Tibial nerve (tissue), 4 donors: ENCODE results near the gene ZNF740. TPM values are rescaled to one million over a fixed set of nuclear protein-coding genes. Genes with fewer than 3 reads are reported as not detected.

Experiments
- DNase-seq, 2 donors: peaks; one replicate each; pipeline ENCODE4 v3.0.0-alpha.2; 2019; ENCODE audit warnings: low spot score in 2 of 2
- H3K27ac ChIP-seq, 4 donors: fragments of 200-600 bp; sonication (generic) in 3 of 4; one replicate each; pipeline ENCODE4 v1.5.1; 2017 to 2019; ENCODE audit warnings: mild to moderate bottlenecking in 1 of 4
- H3K27me3 ChIP-seq, 2 donors: fragments of 200-600 bp; sonication (generic) in 1 of 2; one replicate each; pipeline versions ENCODE4 v1.5.1 to v1.6.0; 2017 to 2019
- H3K36me3 ChIP-seq, 3 donors: fragments of 200-600 bp; sonication (generic); one replicate each; pipeline ENCODE4 v1.5.1; 2018 to 2019
- H3K4me1 ChIP-seq, 4 donors: fragments of 200-600 bp; sonication (generic) in 3 of 4; one replicate each; pipeline ENCODE4 v1.5.1; 2017 to 2019
- H3K4me3 ChIP-seq, 4 donors: fragments of 200-600 bp; sonication (generic) in 3 of 4; one replicate each; pipeline ENCODE4 v1.5.1; 2017 to 2019; ENCODE audit warnings: mild to moderate bottlenecking in 1 of 4, moderate library complexity in 1 of 4
- H3K9me3 ChIP-seq, 4 donors: fragments of 200-600 bp; sonication (generic) in 3 of 4; one replicate each; pipeline ENCODE4 v1.5.1; 2017 to 2019
- CTCF ChIP-seq, 5 experiments: fragments of 200-600 bp in 3 of 5; fragments of 450-650 bp in 2 of 5; sonication (generic) in 3 of 5; IDR thresholded peaks; one replicate each; pipeline ENCODE4 v1.5.1; 2016 to 2019; ENCODE audit warnings: antibody characterized with exemption in 5 of 5, mild to moderate bottlenecking in 3 of 5, moderate library complexity in 2 of 5
- EP300 ChIP-seq, 2 donors: sonication (generic); formaldehyde crosslinking; IDR thresholded peaks; one replicate each; pipeline ENCODE4 v1.6.1; 2017; ENCODE audit warnings: antibody characterized with exemption in 2 of 2, mild to moderate bottlenecking in 1 of 2
- POLR2A ChIP-seq, 2 donors: fragments of 450-650 bp; IDR thresholded peaks; one replicate each; pipeline ENCODE4 v1.6.1; 2017; ENCODE audit warnings: antibody characterized with exemption in 2 of 2, mild to moderate bottlenecking in 2 of 2, moderate library complexity in 2 of 2
- WGBS, 2 donors: methylation state at CpG; one replicate each; pipeline ENCODE4 v1.1.5; 2018; 5-methylcytosine and 5-hydroxymethylcytosine counted together
- total RNA-seq, 4 donors: library from RNA; depleted of rRNA; stranded (reverse); fragments of >200 nt; gene quantifications; one replicate each; pipeline ENCODE4 v1.1.0, GENCODE V29; 2016

The ZNF740 gene
- total RNA-seq, 4 donors from 2014 or later, result 10.2 to 67.7 (median 22.7) TPM

DNA sequence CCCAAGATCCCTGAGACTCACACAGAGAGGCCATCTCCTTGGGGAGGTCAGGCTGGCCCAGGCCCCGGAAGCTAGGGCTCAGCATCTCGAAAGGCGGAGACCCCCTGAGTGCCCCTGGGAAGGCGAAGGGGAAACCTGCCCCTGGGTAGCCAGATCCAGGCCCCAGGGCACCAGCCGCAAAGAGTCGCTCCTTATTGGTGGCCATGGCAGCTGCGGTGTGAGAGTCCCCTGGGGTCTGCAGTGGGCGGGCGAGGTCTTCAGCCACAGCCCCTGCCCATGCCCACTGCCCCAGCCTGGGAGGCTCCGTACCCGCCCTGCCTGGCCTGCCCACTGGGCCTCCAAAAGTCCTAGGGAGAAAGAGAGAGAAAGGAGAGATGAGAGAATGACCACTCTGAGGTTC lies 46.8 kb downstream of the ZNF740 start:
- no peak for DNase-seq
- Histone ChIP-seq H3K27ac (no peak overlapping the region), H3K4me1 (peaks cover 5 to 82% (median 47%) of the 10 kb centered on the region in 4 donors)

GRCh38 chr12:53227836-53228235 lies 47.3 kb downstream of the ZNF740 start:
- 75 to 85% methylated on average over 1 of the region's 1 CpG for whole genome bisulfite sequencing, 2 donors
- no peaks in the 10 kb centered on the region for H3K9me3 ChIP-seq
- no peaks in the 10 kb centered on the region for H3K27me3 ChIP-seq
- DNase-seq, result no peak
- H3K4me1 ChIP-seq, result peaks cover 5 to 82% (median 47%) of the 10 kb centered on the region in 4 donors
- H3K36me3 ChIP-seq, result peaks cover 0 to 22% (median 0%) of the 10 kb centered on the region in 3 donors
- peak overlapping the region in 1 of 4 donors; percentile 24 for H3K27ac ChIP-seq
- H3K4me3 ChIP-seq, result no peak overlapping the region
- TF ChIP-seq CTCF (IDR thresholded peaks at IDR 0.05) (no peak), POLR2A (IDR thresholded peaks at IDR 0.05) (no peak), EP300 (IDR thresholded peaks at IDR 0.05) (no peak)

More for the DNA sequence above, 46.8 kb downstream of the ZNF740 start:
- Histone ChIP-seq H3K36me3 (peaks cover 0 to 22% (median 0%) of the 10 kb centered on the region in 3 donors), H3K27me3 (no peaks in the 10 kb centered on the region), H3K9me3 (no peaks in the 10 kb centered on the region), H3K4me3 (no peak overlapping the region)
- WGBS, 2 donors, result 91 to 96% methylated on average over 10 to 11 of the region's 11 CpGs
- TF ChIP-seq EP300 (IDR thresholded peaks at IDR 0.05) (no peak), CTCF (IDR thresholded peaks at IDR 0.05) (no peak), POLR2A (IDR thresholded peaks at IDR 0.05) (no peak)

- Histone ChIP-seq H3K4me3 (no peak overlapping the region), H3K27me3 (no peaks in the 10 kb centered on the region), H3K27ac (peak overlapping the region in 3 of 4 donors; percentile 90 to 98 (median 93)), H3K9me3 (no peaks in the 10 kb centered on the region), H3K36me3 (peaks cover 0 to 22% (median 0%) of the 10 kb centered on the region in 3 donors), H3K4me1 (peaks cover under 1 to 82% (median 47%) of the 10 kb centered on the region in 4 donors)
- WGBS, 2 donors, result 85 to 86% methylated on average over 2 of the region's 2 CpGs
- TF ChIP-seq EP300 (IDR thresholded peaks at IDR 0.05) (no peak), POLR2A (IDR thresholded peaks at IDR 0.05) (no peak), CTCF (IDR thresholded peaks at IDR 0.05) (no peak)
- DNase-seq, result no peak
Measured at GRCh38 chr12:53229454-53229853, 48.9 kb downstream of the ZNF740 start.

GRCh38 chr12:53230108-53230845 lies 49.8 kb downstream of the ZNF740 start:
- Histone ChIP-seq H3K4me3 (peak overlapping the region in 2 of 4 donors; percentile 74 to 89), H3K27ac (peak overlapping the region in 3 of 4 donors; percentile 90 to 98 (median 93)), H3K4me1 (peaks cover 0 to 82% (median 43%) of the 10 kb centered on the region in 4 donors), H3K36me3 (peaks cover 0 to 22% (median 0%) of the 10 kb centered on the region in 3 donors), H3K27me3 (no peaks in the 10 kb centered on the region), H3K9me3 (no peaks in the 10 kb centered on the region)
- DNase-seq, result no peak
- TF ChIP-seq POLR2A (IDR thresholded peaks at IDR 0.05) (no peak), EP300 (IDR thresholded peaks at IDR 0.05) (no peak), CTCF (IDR thresholded peaks at IDR 0.05) (no peak)
- WGBS, 2 donors, result 46 to 50% methylated on average over 2 to 7 of the region's 10 CpGs

DNA sequence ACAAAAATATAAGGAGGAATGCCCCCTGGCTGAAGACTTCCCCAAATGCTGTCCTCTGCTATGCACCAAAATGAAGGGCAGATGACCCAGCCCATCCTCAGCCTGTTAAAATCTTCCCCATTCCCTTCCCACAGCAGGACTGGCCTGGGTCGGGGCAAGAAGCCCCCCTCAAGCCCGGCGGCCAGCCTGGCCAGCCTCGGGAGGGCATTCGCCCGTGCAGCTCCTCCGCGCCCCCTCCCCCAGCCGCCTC lies 51.1 kb downstream of the ZNF740 start:
- Histone ChIP-seq H3K9me3 (no peaks in the 10 kb centered on the region), H3K27ac (peak overlapping the region; percentile 80 to 98 (median 92)), H3K4me3 (peak overlapping the region; percentile 47 to 89 (median 74)), H3K4me1 (peaks cover 0 to 69% (median 35%) of the 10 kb centered on the region in 4 donors), H3K36me3 (peaks cover 0 to 21% (median 0%) of the 10 kb centered on the region in 3 donors), H3K27me3 (no peaks in the 10 kb centered on the region)
- DNase-seq, result no peak
- WGBS, 2 donors, result no CpG with 5 or more reads among the region's 9 CpGs
- TF ChIP-seq POLR2A (IDR thresholded peaks at IDR 0.05), result no peak
- no peak for TF ChIP-seq CTCF (IDR thresholded peaks at IDR 0.05)
- TF ChIP-seq EP300 (IDR thresholded peaks at IDR 0.05), result peak in 1 of 2 donors; percentile 8
